Loucy (cell line): ENCODE results near the gene BCR.

ENCODE experiments used
- H2AFZ ChIP-seq: fragments of 200-600 bp; sonication (generic); 2 replicates; pipeline ENCODE4 v1.6.0; 2016; ENCODE audit warnings: antibody characterized with exemption, mild to moderate bottlenecking, low read length, moderate library complexity
- H3F3A ChIP-seq: fragments of 200-600 bp; 2 replicates; pipeline ENCODE4 v1.6.0; 2016; ENCODE audit warnings: antibody characterized with exemption, low read depth, mild to moderate bottlenecking
- H3K27me3 ChIP-seq: fragments of 200-600 bp; sonication (generic); 2 replicates; pipeline ENCODE4 v1.6.1; 2014; ENCODE audit warnings: low read length, mild to moderate bottlenecking; ENCODE audit not compliant: insufficient read depth, poor library complexity, severe bottlenecking
- H3K36me3 ChIP-seq: fragments of 200-600 bp; sonication (generic); 2 replicates; pipeline ENCODE4 v1.6.1; 2016; ENCODE audit warnings: low read length; ENCODE audit not compliant: insufficient read depth
- H3K4me1 ChIP-seq: fragments of 200-600 bp; sonication (generic); 2 replicates; pipeline ENCODE4 v1.5.1; 2014; ENCODE audit warnings: low read length, mild to moderate bottlenecking; ENCODE audit not compliant: insufficient read depth, poor library complexity, severe bottlenecking
- H3K4me2 ChIP-seq: fragments of 200-600 bp; sonication (generic); 2 replicates; pipeline ENCODE4 v1.6.0; 2014; ENCODE audit warnings: antibody characterized with exemption, low read length, low read depth, mild to moderate bottlenecking; ENCODE audit not compliant: poor library complexity, severe bottlenecking
- H3K4me3 ChIP-seq: fragments of 200-600 bp; sonication (generic); 2 replicates; pipeline ENCODE4 v1.5.1; 2014; ENCODE audit warnings: low read length, mild to moderate bottlenecking, mixed read lengths; ENCODE audit not compliant: poor library complexity, severe bottlenecking
- H3K79me2 ChIP-seq: fragments of 200-600 bp; sonication (generic); 2 replicates; pipeline ENCODE4 v1.6.1; 2014; ENCODE audit warnings: low read length; ENCODE audit not compliant: insufficient read depth
- H3K9ac ChIP-seq: fragments of 200-600 bp; sonication (generic); 2 replicates; pipeline ENCODE4 v1.6.0; 2014; ENCODE audit warnings: mild to moderate bottlenecking, low read depth, low read length, moderate library complexity; ENCODE audit not compliant: poor library complexity, severe bottlenecking
- H3K9me2 ChIP-seq: fragments of 200-600 bp; sonication (generic); replicated peaks from 2 replicates; pipeline ENCODE4 v1.6.1; 2016; ENCODE audit warnings: low read depth, low read length, mixed read lengths
- H3K9me3 ChIP-seq: fragments of 200-600 bp; sonication (generic); 2 replicates; pipeline ENCODE4 v1.6.1; 2014; ENCODE audit warnings: mild to moderate bottlenecking, antibody characterized with exemption, low read length, low read depth; ENCODE audit not compliant: insufficient read depth
- H4K20me1 ChIP-seq: fragments of 200-600 bp; sonication (generic); 2 replicates; pipeline ENCODE4 v1.6.0; 2014; ENCODE audit warnings: antibody characterized with exemption, low read length, mild to moderate bottlenecking; ENCODE audit not compliant: insufficient read depth, poor library complexity, severe bottlenecking
- CTCF ChIP-seq: fragments of 200-600 bp; sonication (generic); conservative IDR thresholded peaks from 2 replicates; pipeline ENCODE4 v1.5.1; 2014; ENCODE audit warnings: mild to moderate bottlenecking, antibody characterized with exemption, low read length
- EZH2phosphoT487 ChIP-seq: fragments of 200-600 bp; IDR thresholded peaks from 2 replicates; pipeline ENCODE4 v1.6.1; 2018; ENCODE audit warnings: antibody characterized with exemption, mild to moderate bottlenecking, moderate library complexity, borderline replicate concordance

The BCR gene

GRCh38 chr22:23264610-23265367 is 84.5 kb downstream of the BCR start:
- peaks cover 99% of the 10 kb centered on the region; the same call in 1 of the 2 replicates for H3K36me3 ChIP-seq
- H3K9me3 ChIP-seq, result no peaks in the 10 kb centered on the region
- no peaks in the 10 kb centered on the region for H3K27me3 ChIP-seq
- no peak overlapping the region for H3K9ac ChIP-seq
- no peak overlapping the region for H2AFZ ChIP-seq
- peaks cover 24% of the 10 kb centered on the region; the same call in 1 of the 2 replicates for H3K79me2 ChIP-seq
- no peaks in the 10 kb centered on the region for H3K9me2 ChIP-seq
- H4K20me1 ChIP-seq, result peaks cover 59% of the 10 kb centered on the region
- H3K4me3 ChIP-seq, result no peak overlapping the region
- H3F3A ChIP-seq, result no peaks in the 10 kb centered on the region
- no peak for TF ChIP-seq CTCF
- no peak for TF ChIP-seq EZH2phosphoT487
- no peak overlapping the region for H3K4me2 ChIP-seq
- H3K4me1 ChIP-seq, result no peaks in the 10 kb centered on the region

- peaks cover 54% of the 10 kb centered on the region for H4K20me1 ChIP-seq
- no peaks in the 10 kb centered on the region for H3K9me2 ChIP-seq
- H3F3A ChIP-seq, result no peaks in the 10 kb centered on the region
- no peak overlapping the region for H3K4me2 ChIP-seq
- no peaks in the 10 kb centered on the region for H3K9me3 ChIP-seq
- H3K79me2 ChIP-seq, result peaks cover 19% of the 10 kb centered on the region; the same call in 1 of the 2 replicates
- no peak overlapping the region for H3K9ac ChIP-seq
- H2AFZ ChIP-seq, result no peak overlapping the region
- peaks cover 99% of the 10 kb centered on the region; the same call in 1 of the 2 replicates for H3K36me3 ChIP-seq
- TF ChIP-seq EZH2phosphoT487, result no peak
- no peak for TF ChIP-seq CTCF
- no peak overlapping the region for H3K4me3 ChIP-seq
- no peaks in the 10 kb centered on the region for H3K4me1 ChIP-seq
- H3K27me3 ChIP-seq, result no peaks in the 10 kb centered on the region
These were observed 85.0 kb downstream of the BCR start for GRCh38 chr22:23265368-23265700.

GRCh38 chr22:23266780-23267179 is 86.5 kb downstream of the BCR start:
- no peak overlapping the region for H3K4me2 ChIP-seq
- no peaks in the 10 kb centered on the region for H3K4me1 ChIP-seq
- TF ChIP-seq EZH2phosphoT487, result no peak
- H4K20me1 ChIP-seq, result peaks cover 44% of the 10 kb centered on the region
- H3K9me3 ChIP-seq, result no peaks in the 10 kb centered on the region
- H2AFZ ChIP-seq, result no peak overlapping the region
- no peaks in the 10 kb centered on the region for H3K27me3 ChIP-seq
- H3F3A ChIP-seq, result no peaks in the 10 kb centered on the region
- no peak overlapping the region for H3K4me3 ChIP-seq
- H3K36me3 ChIP-seq, result peaks cover 100% of the 10 kb centered on the region; the same call in 1 of the 2 replicates
- H3K9ac ChIP-seq, result no peak overlapping the region
- peaks cover 12% of the 10 kb centered on the region; the same call in 1 of the 2 replicates for H3K79me2 ChIP-seq
- H3K9me2 ChIP-seq, result no peaks in the 10 kb centered on the region
